NCI-H146 treated with DMSO at 0.1 percent for 48 hours (cell line): ENCODE data around the gene GFI1B.
"Not testable (repeated sequence)": the region's sequence is repeated elsewhere in the genome, so short reads cannot be mapped to it uniquely, and the experiment has no call there.

Experiments
- DNase-seq: peaks from one replicate; lab custom pipeline; 2025; ENCODE audit not compliant: unreplicated experiment; lab: John Stamatoyannopoulos, UW

The GFI1B gene

DNA sequence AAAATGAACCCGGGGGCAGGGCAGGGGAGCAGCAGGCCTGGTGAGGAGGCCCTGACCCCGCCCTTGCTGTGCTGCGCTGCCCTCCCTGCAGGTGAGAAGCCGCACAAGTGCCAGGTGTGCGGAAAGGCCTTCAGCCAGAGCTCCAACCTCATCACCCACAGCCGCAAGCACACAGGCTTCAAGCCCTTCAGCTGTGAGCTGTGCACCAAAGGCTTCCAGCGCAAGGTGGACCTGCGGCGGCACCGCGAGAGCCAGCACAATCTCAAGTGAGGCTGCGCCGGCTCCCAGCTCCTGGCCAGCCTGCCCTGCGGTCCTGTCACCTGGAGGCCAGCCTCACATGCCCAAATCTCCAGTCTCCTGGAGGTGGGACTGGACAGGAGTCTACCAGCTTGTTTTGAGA is 12.3 kb downstream of the GFI1B start:
- no peak for DNase-seq

DNA sequence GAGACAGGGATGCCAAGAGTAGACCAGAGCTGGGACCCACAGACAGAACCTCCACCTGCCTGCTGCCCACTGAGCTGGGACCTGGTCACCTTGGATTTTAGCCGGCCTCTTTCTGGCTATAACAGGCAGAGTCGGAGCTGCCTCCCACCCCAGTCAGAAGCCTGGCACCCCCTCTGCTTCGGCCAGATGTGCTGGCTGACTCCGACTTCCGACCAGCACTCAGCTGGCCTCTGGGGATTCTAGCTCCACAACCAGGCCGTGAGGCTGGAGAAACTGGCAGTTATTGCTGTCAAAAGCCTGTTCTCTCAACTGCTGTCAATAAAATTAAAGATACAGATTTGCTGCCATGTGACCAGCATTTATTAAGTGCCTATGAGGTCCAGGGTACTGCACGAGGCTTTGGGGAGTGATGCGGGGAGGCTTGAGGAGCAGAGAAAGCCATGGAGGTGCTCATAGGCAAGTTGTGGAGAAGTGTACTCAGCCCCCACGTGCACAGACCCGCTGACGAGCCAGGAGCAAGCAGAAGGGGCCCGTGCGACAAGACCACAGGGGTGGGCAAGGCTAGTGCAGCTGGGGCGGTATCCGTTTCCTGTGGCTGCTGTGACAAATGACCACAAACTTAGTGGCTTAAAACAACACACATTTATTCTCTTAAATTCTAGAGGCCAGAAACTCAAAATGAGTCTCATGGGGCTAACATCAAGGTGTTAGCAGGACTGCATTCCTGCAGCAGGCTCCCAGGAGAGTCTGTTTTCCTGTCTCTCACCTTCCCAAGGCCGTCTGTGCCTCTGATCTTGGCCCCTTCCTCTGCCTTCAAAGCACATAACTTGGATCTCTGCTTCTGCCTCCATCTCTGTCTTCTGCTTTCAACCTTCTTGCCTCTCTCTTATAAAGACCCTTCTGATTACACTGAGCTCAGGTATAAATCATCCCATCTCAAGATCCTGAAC is 13.1 kb downstream of the GFI1B start:
- DNase-seq: no peak

DNA sequence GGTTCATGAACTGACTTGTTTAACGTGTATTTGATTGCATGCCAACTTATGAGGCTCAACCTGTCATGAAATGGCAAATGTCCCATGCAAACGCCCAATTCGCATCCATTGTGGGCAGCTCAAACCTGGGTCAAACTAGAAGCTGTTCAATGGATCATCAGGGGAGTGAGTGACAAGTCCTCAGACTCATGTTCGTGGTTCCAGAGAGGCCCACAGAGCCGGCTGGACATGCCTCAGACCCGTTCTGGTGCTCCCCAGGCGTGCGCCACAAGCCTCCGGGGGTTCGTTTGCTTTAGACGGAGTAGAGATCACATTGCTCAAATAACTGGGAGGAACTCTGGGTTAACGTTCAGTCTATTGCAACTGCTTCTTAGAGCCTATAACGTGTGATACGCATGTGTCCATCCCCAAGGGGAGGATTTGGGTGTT is 15.0 kb downstream of the GFI1B start:
- no peak for DNase-seq

DNA sequence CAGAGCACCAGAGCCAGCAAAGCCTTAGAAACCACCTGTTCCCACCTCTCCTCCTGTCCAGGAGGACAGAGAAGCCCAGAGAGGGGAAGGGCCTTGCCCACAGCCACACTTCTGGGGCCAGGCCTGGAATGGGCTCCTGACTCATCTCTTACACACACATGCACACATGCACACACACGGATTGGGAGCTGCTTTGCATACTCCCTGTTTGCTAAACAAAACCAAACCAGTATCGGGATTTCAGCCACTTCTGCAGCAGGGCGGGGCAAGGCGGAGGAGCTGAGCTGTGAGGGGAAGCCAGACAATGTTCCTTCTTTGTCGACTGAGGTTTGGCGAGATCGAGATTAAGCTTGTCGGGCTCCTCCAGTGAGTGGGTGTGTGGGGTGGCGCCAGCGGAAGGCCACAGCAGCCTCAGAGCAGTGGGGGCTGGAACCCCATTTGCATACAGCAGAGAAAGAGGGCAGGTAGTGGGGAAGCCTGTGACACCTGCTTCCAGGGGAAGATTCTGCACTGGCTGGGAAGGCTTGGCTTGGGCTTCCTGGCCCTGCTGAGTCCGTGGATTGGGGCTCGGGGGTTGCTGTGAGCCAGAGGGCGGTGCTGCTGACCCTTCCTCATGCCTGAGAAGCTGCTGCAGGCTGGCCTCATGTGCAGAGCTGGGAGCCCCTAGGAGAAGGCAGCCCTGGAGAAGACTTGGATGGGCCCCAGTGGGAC is 16.1 kb downstream of the GFI1B start:
- DNase-seq: no peak

DNA sequence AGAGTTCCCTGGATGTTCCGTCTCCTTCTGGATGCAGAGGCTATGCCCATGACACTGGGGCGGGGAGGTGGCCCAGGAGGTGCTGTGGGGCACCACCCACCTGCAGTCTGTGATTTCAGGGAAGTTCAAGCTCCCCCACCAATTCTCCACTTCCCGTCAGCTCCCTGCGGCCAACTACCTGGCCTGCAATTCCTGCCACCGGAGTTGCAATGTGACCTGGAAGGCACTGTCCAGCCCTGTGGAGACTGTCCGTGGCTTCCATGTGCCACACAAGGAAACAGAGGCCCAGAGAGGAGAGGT is 16.6 kb downstream of the GFI1B start:
- no peak for DNase-seq

DNA sequence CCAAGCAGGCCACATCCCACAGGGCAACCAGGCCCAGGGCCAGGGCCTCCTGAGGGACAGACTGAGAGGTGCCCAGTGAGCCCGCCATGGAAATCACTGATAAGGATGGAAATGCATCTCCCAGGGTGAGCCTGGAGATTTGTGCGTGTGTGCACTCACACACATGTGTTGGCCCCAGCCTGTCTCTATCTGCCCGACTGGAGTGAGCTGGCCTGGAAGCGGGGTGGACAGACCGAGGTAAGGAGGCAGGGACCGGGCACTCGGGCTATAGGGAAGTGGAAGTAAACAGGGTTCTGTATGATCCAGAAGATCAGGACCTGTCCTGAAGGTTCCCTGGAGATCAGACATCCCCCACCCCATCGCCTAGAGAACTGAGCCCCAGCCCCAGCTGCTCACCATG is 17.4 kb downstream of the GFI1B start:
- no peak for DNase-seq

DNA sequence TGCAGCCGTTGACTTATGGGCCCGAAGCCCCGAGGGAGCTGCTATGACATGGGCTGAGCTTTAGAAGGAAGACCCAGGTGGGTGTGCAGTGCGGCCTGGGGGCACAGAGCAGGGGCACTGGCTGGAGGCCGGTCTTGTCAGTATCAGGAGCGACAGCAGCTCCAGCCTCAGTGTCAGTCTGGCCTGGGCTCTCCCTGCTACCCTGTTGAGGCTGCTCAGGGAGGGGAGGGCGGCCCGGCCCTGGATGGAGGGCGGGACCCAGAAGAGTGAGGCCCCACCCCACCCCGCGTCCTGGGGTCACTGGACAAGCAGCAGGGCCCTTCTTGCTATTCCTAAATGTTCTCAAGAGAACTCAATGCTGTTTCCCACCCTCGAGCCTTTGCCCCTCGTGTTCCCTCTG is 18.0 kb downstream of the GFI1B start:
- no peak for DNase-seq

DNA sequence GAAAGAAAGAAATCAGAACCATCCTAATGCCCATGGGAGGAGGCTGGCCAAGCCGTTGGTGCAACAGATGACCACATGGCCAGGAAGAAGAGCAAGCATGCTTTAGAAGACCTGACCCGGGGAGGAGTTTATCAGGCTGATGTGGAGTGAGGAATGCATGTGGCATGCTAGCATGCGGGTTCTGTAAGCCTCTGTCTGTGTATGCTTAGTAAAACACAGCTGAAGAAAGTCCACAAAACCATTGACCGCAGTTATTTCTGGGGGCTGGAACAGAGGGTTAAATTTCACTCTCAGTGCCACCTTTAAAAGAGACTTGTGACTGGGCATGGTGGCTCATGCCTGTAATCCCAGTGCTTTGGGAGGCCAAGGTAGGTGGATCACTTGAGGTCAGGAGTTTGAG is 19.1 kb downstream of the GFI1B start:
- DNase-seq: no peak

DNA sequence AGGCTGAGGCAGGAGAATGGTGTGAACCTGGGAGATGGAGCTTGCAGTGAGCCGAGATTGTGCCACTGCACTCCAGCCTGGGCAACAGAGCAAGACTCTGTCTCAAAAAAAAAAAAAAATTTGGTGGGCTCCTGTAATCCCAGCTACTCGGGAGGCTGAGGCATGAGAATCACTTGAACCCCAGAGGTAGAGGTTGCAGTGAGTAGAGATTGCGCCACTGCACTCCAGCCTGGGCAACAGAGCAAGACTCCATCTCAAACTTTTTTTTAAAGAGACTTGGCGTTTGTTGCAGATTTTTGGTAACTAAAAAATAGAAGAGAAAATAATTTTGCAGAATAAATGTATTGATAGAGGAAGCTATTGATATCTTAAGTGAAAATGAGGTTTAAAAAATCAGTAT is 19.7 kb downstream of the GFI1B start:
- DNase-seq: not testable (repeated sequence)

DNA sequence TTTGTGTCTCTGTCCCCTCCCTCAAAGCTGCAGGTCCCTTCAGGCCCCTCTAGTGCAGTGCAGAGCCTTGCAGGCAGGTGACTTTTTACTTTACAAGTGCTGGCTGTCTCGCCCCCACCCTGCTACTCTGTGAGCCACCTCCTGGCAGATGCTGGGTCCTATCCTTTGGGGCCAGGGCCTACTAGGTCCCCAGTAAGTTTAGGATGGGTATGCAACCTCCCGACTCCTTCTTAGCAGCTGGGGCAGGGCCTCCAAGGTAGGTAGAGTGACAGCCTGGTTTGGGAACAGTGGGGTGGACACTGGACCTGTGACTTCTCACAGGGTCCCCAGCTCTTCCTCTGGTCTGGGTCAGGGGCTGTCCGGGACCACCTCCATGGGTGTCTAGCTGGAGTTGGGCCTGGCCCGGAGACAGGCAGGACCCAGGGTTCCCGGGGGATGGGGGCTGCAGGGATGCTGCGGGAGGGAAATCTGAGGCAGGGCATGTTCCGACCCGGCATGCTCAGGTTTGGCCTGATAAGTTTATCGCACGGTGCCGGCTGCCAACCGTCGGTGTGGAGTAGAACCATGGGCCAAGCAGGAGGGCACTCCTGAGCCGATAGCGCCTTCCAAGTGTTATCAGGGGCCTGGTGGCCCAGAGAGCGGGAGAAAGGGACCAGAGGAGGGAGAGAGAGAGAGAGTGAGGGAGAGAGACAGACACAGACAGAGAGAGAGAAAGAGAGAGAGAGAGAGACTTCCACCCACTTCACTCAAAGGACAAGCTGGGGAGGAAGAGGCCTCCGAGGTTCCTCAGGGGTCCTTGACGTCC is 20.5 kb downstream of the GFI1B start:
- no peak for DNase-seq

DNA sequence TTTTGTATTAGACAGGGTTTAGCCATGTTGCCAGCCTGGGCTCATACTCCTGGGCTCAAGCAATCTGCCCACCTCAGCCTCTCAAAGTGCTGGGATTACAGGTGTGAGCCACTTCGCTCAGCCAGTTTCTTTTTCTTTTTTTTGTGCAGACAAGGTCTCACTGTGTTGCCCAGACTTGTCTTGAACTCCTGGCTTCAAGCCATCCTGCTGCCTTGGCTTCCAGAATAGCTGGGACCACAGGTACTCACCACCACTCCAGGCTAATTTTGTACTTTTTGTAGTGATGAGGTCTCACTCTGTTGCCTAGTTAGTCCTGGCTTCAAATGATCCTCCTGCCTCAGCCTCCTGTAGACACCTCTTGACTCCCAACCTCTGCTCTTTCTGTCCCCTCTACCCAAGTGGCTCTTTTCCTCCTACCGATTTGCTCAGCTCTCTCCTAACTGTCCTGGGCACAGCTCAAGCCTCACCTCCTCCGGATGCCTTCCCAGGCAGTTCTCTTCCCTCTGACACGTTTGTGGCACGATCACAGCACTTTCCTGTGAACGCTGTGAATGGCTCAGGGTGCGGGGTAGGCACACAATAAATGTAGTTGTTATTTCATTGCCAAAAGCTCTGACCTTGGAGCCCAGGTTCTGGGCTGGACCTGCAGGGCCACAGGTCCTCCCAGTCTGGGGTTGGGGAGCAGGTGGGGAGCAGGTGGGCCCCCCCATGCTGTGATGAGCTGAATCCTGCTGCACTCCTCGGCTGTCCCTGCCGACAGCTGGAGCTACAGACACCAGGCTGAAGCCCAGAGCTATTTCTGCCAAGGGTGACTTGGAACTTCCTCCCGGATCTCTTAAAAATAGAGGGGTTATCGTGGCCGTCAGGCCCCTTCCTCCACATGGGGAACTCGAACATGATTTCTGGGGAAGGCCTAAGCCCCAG is 23.9 kb downstream of the GFI1B start:
- DNase-seq: no peak

DNA sequence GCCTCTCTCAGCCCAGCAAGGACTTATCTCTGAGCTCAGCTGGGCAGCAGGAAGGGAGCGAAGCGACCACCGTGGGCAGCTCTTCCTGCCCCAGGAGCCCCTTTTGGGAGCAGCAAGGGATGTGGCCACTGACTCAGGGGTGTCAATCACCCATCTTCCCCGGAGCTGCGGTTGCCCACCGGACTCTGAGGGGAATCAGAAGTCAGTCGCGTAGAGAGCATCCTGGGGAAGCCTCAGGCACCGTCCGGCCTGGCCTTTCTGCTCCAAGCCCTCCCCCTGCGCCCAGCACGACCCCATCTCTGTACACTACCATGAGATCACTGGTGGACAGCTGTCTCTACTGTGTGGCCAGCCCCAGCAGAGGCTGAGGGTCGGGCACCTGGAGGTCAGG is 24.6 kb downstream of the GFI1B start:
- no peak for DNase-seq

DNA sequence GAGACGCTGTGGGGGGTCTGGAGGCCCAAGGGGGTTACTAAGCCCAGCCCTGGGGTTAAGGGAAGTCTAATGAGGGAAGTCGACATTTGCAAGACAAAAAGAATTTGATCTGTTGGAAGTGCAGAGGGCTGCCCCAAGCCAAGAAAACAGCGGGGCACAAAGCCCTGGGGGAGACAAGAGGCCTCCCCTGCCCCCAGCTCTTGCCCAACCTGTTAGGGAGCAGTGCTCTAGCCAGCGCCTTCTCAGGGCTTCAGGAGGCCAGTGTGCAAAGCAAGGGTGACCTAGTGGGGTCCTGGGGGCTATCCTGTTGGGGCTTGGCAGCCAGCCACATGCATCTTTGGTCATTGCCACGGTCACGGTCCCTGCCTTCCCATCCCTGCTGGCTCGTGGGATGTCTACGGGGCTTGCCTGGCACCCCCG is 25.2 kb downstream of the GFI1B start:
- DNase-seq: no peak

DNA sequence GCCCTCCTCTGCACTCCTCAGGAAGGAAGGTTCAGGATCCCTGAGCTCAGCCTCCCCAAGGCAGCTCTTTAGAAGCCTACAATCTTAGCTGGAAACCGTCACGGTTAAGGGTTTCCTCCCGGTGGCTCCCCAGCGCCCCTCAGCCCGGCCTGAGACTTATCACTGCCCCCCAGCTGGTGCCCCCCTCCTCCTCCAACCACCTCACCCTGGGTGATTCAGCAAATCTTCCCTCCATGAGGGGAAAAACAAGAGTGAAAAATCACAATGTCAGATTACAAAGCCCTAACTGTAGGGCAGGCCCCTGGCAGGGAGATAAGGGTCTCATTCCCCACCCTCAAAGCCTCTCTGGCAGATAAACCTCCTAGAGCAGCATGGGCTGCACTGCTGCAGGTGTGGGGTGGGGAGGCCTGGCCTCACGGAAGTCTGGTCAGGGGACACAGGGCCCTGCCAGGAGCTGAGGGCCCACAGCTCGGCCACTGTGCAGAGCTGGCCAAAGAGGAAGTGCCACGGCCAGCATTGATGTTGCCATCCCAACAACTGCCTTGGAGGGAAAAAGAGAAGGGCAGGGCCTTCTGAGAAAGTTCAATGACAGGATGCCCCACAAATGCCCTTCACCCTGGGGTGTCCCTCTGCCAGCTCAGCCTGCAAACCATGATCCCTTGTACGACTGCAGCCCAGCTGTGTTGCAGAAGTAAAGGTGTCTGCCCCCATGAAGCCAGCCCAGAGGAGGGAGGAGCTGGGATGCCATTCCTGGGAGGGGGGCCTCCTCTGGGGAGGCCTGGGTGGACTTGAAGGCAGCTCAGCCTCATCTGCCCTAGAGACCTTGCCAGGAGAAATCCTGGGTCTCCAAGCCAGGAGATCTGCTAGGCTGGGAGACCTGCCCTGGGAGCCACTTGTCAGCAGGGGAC is 25.9 kb downstream of the GFI1B start:
- no peak for DNase-seq

DNA sequence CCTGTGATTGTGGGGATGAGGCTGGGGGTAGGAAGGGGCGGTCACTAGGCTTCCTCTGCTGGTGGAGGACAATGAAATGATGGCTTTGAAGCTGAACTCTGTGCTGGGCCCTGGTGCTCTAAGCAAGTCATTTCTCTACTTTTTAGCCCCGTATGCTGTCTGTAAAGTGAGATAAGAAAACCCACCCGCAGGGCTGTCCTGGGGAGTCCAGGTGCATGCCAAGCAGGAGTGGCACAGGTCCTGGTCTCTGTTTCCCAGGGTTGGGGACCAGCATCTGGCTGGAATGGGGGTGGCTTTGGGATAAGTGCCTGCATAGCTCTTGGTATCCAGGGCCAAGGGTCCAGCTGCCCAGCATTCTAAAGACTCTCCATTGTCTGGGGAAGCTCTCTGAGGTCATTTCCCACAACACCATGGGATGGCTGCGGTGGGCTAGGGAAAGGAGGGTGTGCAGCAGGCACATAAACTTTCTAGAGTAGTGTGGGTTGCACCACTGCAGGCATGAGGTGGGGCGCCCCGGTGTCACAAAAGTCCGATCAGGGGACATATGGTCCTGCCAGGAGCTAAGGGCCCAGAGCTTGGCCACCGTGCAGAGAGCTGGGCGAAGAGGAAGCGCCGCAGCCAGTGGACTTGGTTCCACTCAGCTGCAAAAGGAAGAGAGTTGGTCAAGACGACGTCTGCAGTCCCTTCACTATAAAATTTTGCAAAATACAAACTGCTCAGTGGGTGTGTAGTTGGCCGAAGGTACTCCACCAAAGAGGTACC is 26.7 kb downstream of the GFI1B start:
- no peak for DNase-seq

DNA sequence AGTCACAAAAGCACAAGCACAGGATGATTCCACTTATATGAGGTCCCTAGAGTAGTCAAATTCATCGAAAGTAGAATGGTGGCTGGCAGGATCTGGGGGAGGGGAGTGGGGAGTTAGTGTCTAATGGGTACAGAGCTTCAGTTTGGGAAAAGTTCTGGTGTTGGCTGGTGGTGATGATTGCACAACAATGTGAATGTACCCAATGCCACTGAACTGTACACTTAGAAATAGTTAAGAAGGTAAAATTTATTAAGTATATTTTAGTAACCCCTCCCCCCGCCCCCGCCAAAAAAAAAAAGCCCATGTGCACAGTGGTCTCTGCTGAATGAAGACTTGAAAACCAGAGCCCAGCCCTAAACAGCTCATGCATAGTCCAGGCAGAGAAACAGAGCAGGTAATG is 27.5 kb downstream of the GFI1B start:
- DNase-seq: no peak

DNA sequence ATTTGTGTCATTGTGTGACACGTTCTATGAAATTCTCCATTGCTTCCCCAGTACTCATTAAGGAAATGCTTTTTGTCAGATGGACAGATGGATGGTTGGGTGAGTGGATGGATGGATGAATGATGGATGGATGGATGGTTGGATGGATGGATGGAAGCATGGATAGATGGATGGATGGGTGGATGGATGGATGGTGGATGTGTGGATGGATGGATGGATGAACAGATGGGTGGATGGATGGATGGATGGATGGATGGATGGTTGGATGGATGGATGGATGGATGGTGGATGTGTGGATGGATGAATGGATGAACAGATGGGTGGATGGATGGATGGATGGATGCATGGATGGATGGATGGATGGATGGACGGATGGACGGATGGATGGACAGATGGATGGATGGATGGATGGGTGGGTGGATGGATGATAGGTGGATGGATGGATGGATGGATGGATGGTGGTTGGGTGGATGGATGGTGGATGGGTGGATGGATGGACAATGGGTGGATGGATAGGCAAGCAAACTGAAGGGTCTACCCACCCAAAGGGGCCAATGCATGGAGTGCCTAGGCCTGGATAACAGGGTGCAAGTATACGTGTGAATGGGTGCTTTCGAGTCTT is 28.3 kb downstream of the GFI1B start:
- DNase-seq: no peak

DNA sequence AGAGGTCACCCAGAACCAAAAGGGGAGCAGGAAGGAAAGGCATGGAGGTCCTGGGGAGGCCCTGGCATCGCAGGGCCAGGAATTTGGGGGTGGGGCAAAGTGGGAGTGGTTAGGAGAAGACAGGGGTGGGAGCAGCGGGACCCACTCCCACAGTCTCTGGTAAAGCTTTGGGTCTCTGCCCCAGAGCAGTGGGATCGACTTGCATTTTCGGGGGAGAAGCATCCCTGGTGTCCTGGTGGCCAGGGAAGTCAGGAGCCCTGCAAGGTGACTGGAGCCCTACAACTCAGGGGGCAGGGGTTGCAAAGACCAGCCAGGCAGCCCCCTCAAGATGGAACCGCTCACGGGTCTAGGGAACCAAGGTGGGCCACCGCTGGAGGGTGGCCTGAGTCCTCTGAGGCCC is 29.9 kb downstream of the GFI1B start:
- DNase-seq: no peak
